Uterus (tissue), 2 donors: ENCODE results near the gene LRBA.

Experiments used
- CTCF ChIP-seq, 4 experiments: fragments of 200-600 bp in 2 of 4; fragments of 450-650 bp in 2 of 4; sonication (generic) in 2 of 4; IDR thresholded peaks; one replicate each; pipeline ENCODE4 v1.5.1; 2016 to 2019; ENCODE audit warnings: antibody characterized with exemption in 4 of 4, mild to moderate bottlenecking in 2 of 4, moderate library complexity in 1 of 4
- POLR2A ChIP-seq, 2 donors: fragments of 450-650 bp; IDR thresholded peaks; one replicate each; pipeline ENCODE4 v1.6.1; 2016; ENCODE audit warnings: antibody characterized with exemption in 2 of 2, mild to moderate bottlenecking in 1 of 2, moderate library complexity in 1 of 2

GRCh38 chr4:150656891-150657290, 358.2 kb downstream of the LRBA start:
- TF ChIP-seq CTCF (IDR thresholded peaks at IDR 0.05) (no peak), POLR2A (IDR thresholded peaks at IDR 0.05) (no peak)
